C4-2B (cell line): ENCODE results near the gene KIR2DL1.
"Not testable (repeated sequence)": the region's sequence is repeated elsewhere in the genome, so short reads cannot be mapped to it uniquely, and the experiment has no call there.

Source experiments
- H3K27ac ChIP-seq: fragments of 450-650 bp; 2 replicates; pipeline ENCODE4 v1.5.1; 2017
- ZFX ChIP-seq: fragments of 450-650 bp; IDR thresholded peaks from 2 replicates; pipeline ENCODE4 v1.6.1; 2017
- TF ChIP-seq, protein P1 (sequence below): fragments of 450-650 bp; conservative IDR thresholded peaks from 2 replicates; pipeline ENCODE4 v1.5.1; 2017; ENCODE audit warnings: mild to moderate bottlenecking

Gene KIR2DL1

DNA sequence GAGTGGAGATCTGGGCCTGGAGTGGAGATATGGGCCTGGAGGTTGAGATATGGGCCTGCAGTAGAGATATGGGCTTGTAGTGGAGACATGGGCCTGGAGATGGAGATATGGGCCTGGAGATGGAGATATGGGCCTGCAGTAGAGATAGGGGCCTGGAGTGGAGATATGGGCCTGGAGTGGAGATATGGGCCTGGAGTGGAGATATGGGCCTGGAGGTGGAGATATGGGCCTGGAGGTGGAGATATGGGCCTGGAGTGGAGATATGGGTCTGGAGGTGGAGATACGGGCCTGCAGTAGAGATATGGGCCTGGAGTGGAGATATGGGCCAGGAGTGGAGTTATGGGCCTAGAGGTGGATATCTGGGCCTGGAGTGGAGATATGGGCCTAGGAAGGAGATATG is 30.9 kb upstream of the KIR2DL1 start:
- TF ChIP-seq, protein P1, sequence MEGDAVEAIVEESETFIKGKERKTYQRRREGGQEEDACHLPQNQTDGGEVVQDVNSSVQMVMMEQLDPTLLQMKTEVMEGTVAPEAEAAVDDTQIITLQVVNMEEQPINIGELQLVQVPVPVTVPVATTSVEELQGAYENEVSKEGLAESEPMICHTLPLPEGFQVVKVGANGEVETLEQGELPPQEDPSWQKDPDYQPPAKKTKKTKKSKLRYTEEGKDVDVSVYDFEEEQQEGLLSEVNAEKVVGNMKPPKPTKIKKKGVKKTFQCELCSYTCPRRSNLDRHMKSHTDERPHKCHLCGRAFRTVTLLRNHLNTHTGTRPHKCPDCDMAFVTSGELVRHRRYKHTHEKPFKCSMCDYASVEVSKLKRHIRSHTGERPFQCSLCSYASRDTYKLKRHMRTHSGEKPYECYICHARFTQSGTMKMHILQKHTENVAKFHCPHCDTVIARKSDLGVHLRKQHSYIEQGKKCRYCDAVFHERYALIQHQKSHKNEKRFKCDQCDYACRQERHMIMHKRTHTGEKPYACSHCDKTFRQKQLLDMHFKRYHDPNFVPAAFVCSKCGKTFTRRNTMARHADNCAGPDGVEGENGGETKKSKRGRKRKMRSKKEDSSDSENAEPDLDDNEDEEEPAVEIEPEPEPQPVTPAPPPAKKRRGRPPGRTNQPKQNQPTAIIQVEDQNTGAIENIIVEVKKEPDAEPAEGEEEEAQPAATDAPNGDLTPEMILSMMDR: no peak
- TF ChIP-seq ZFX: no peak
- no peak overlapping the region for H3K27ac ChIP-seq

DNA sequence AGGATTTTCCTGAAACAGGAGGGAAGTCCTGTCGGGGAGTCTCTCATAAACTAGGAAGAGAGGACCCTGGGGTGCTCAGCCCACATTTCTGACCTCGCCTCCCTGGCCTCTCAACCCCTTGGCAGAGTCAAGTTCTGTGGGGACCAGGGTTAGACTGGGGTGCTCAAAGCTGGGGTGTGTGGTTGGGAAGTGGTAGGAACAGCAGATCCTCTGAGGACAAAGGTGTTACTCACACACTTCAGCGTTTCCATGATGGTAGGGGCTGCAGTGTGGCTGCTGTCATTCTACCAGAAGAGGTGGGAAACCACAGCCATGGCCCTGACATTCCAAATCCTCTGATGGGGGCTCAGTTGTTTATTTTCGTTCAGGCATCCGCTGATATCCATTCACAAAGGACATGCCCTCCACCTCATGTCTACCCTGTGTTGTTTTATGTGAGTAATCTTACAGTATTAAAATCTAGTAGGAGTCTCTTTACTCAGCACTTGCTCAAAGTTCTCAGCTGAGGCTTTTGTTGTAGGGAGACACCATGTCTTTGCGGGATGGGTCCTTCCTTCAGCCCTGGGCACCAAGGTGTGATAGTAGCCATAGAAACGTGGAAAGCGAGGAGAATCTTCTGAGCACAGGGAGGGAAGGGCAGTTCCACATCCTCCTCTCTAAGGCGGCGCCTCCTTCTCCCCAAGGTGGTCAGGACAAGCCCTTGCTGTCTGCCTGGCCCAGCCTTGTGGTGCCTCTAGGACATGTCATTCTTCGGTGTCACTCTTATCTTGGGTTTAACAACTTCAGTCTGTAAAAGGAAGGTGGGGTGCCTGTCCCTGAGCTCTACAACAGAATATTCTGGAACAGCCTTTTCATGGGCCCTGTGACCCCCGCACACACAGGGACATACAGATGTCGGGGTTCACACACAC is 29.8 kb upstream of the KIR2DL1 start:
- TF ChIP-seq, protein P1: no peak
- no peak for TF ChIP-seq ZFX
- H3K27ac ChIP-seq: no peak overlapping the region

DNA sequence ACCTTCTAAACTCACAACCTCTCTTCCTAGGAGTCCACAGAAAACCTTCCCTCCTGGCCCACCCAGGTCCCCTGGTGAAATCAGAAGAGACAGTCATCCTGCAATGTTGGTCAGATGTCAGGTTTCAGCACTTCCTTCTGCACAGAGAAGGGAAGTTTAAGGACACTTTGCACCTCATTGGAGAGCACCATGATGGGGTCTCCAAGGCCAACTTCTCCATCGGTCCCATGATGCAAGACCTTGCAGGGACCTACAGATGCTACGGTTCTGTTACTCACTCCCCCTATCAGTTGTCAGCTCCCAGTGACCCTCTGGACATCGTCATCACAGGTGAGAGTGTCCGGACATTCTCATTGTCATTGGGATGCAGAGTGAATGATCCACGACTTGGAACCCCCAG is 27.6 kb upstream of the KIR2DL1 start:
- not testable (repeated sequence) for H3K27ac ChIP-seq

DNA sequence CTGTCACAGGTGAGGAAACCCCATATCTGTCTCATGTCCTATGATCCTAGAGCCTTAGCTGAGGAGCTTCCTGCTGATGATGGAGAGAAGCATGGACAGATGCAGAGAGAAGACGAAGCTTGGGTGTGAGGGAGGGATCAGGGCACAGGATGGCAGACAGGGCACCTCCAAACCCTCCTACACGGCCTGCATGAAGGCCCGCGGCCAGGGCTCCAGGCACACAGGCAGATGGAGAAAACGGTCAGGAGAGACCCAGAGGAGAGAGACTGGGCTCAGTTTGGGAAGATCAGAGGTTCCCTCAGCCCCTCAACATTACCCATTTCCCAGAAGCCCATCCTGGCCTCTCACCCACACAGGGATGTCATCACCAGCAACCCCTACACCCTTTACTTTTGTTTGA is 25.5 kb upstream of the KIR2DL1 start:
- not testable (repeated sequence) for H3K27ac ChIP-seq

DNA sequence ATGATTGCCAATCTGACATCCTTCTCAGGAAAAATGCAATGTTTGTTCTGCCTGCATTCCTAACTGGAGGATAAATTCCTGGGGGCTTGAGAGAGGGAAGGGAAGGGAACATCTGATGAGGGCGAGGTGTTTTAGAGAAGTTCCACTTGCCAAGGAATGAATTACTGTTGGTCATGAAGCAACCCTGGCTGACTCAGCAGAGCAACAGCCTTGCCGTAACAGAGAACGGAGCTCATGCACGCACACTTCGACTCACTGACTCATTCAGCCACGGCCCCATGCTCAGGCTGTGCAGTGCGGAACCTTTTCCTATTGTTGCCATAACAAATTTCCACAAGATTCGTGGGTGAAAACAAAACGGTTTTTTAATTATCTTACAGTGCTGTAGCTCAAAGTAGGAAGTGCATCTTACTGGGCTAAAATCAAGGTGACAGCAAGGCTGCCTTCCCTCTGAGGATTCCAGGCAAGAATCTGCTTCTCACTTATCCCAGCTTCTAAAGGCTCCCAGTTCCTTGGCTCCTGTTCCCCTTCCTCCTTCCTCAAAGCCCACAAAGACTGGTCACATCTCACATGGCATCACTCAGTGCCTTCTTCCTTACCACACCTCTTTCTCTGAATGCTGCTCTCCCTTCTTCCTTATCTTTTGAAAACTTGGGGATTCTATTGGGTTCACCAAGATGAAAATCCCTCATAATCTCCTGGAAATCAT is 21.8 kb upstream of the KIR2DL1 start:
- H3K27ac ChIP-seq: not testable (repeated sequence)

DNA sequence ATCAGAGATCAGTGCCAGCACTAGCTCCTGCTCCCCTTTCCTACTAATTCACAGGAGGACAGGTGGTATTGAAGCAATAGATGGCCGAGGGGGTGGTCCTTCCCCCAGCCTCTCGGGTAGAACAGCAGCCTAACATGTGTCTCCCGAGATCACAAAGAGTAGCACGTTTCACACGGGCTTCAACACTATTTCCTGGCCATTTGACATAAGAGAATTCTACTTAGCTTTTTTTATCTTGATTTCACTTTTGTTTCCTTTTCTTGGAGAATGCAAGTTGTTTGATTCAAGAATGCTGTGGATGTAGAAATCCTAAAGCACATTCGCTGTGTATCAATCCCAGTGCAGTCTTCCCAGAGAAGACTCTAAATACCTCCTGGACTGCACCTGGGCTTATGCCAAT is 19.3 kb upstream of the KIR2DL1 start:
- H3K27ac ChIP-seq: not testable (repeated sequence)

DNA sequence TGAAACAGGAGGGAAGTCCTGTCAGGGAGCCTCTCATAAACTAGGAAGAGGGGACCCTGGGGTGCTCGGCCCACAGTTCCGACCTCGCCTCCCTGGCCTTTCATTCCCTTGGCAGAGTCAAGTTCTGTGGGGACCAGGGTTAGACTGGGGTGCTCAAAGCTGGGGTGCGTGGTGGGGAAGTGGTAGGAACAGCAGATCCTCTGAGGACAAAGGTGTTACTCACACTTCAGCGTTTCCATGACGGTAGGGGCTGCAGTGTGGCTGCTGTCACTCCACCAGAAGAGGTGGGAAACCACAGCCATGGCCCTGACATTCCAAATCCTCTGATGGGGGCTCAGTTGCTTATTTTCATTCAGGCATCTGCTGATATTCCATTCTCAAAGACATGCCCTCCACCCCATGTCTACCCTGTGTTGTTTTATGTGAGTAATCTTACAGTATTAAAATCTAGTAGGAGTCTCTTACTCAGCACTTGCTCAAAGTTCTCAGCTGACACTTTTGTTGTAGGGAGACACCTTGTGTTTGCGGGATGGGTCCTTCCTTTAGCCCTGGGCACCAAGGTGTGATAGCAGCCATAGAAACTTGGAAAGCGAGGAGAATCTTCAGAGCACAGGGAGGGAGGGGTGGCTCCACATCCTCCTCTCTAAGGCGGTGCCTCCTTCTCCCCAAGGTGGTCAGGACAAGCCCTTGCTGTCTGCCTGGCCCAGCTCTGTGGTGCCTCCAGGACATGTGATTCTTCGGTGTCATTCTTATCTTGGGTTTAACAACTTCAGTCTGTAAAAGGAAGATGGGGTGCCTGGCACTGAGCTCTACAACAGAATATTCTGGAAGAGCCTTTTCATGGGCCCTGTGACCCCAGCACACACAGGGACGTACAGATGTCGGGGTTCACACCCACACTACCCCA is 13.1 kb upstream of the KIR2DL1 start:
- not testable (repeated sequence) for H3K27ac ChIP-seq

DNA sequence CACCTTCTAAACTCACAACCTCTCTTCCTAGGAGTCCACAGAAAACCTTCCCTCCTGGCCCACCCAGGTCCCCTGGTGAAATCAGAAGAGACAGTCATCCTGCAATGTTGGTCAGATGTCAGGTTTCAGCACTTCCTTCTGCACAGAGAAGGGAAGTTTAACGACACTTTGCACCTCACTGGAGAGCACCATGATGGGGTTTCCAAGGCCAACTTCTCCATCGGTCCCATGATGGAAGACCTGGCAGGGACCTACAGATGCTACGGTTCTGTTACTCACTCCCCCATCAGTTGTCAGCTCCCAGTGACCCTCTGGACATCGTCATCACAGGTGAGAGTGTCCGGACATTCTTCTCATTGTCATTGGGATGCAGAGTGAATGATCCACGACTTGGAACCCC is 11.0 kb upstream of the KIR2DL1 start:
- H3K27ac ChIP-seq: not testable (repeated sequence)

DNA sequence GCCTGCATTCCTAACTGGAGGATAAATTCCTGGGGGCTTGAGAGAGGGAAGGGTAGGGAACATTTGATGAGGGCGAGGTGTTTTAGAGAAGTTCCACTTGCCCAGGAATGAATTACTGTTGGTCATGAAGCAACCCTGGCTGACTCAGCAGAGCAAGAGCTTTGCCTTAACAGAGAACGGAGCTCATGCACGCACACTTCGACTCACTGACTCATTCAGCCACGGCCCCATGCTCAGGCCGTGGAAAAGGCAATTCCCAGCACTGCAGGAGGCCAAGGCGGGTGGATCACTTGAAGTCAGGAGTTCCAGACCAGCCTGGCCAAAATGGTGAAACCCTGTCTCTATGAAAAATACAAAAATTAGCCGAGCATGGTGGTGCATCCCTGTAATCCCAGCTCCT is 5.4 kb upstream of the KIR2DL1 start:
- H3K27ac ChIP-seq: not testable (repeated sequence)

DNA sequence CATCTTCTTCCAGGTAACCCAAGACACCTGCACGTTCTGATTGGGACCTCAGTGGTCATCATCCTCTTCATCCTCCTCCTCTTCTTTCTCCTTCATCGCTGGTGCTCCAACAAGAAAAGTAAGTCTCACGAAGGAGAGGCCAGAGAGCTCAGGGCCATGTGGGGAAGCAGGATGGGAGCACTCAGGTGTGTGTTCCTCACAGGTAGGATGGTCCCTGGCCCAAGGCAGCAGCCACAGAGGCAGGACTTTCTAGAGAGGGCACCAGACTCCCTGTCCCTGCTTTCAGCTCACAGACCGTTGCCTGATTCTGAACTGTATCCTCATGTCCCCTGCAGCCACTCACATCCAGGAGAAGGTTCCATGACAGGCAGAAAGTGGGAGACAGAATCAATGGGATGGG is 3.1 kb upstream of the KIR2DL1 start:
- not testable (repeated sequence) for H3K27ac ChIP-seq

DNA sequence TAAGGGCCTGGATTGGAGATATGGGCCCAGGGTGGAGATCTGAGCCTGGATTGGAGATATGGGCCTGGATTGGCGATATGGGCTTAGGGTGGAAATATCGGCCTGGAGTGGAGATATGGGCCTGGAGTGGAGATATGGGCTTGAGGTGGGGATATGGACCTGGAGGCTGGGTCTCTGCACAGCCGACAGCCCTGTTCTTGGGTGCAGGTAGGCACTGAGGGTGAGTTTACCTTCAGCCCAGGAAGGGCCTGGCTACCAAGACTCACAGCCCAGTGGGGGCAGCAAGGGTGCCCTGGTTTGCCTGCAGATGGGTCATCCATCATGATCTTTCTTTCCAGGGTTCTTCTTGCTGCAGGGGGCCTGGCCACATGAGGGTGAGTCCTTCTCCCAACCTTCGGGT is 918 bp downstream of the KIR2DL1 start:
- H3K27ac ChIP-seq: not testable (repeated sequence)

DNA sequence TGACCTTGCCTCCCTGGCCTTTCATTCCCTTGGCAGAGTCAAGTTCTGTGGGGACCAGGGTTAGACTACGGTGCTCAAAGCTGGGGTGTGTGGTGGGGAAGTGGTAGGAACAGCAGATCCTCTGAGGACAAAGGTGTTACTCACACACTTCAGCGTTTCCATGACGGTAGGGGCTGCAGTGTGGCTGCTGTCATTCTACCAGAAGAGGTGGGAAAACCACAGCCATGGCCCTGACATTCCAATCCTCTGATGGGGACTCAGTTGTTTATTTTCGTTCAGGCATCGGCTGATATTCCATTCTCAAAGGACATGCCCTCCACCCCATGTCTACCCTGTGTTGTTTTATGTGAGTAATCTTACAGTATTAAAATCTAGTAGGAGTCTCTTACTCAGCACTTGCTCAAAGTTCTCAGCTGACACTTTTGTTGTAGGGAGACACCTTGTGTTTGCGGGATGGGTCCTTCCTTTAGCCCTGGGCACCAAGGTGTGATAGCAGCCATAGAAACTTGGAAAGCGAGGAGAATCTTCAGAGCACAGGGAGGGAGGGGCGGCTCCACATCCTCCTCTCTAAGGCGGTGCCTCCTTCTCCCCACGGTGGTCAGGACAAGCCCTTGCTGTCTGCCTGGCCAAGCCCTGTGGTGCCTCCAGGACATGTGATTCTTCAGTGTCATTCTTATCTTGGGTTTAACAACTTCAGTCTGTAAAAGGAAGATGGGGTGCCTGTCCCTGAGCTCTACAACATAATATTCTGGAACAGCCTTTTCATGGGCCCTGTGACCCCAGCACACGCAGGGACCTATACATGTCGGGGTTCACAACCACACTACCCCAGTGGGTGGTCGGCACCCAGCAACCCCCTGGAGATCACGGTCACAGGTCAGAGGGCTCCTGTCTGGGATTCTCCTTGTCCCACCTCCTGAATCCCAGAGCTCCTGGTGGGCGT is 1.7 kb downstream of the KIR2DL1 start:
- H3K27ac ChIP-seq: not testable (repeated sequence)

DNA sequence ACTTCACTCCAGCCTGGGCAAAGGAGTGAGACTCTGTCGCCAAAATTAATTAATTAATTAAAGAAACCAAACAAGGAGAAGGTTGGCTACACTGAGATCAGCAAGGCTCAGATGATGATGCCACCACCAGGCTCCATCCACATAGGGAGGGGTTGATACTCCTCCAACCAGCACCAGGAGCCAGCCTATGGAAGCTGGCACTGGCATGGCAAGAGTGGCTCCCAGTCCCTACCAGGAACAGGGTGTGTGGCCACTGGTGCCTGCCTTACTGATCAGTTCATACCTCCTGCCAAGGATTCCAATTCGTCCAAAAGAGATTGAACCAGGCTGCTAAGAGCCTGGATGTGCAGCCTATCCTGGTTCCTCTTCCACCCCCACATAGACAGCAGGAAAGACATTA is 3.1 kb downstream of the KIR2DL1 start:
- not testable (repeated sequence) for H3K27ac ChIP-seq

DNA sequence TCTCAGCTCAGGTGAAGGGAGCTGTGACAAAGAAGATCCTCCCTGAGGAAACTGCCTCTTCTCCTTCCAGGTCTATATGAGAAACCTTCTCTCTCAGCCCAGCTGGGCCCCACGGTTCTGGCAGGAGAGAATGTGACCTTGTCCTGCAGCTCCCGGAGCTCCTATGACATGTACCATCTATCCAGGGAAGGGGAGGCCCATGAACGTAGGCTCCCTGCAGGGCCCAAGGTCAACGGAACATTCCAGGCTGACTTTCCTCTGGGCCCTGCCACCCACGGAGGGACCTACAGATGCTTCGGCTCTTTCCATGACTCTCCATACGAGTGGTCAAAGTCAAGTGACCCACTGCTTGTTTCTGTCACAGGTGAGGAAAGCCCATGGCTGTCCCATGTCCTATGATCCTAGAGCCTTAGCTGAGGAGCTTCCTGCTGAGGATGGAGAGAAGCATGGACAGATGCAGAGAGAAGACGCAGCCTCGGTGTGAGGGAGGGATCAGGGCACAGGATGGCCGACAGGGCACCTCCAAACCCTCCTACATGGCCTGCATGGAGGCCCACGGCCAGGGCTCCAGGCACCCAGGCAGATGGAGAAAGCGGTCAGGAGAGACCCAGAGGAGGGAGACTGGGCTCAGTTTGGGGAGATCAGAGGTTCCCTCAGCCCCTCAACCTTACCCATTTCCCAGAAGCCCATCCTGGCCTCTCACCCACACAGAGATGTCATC is 5.7 kb downstream of the KIR2DL1 start:
- not testable (repeated sequence) for H3K27ac ChIP-seq

DNA sequence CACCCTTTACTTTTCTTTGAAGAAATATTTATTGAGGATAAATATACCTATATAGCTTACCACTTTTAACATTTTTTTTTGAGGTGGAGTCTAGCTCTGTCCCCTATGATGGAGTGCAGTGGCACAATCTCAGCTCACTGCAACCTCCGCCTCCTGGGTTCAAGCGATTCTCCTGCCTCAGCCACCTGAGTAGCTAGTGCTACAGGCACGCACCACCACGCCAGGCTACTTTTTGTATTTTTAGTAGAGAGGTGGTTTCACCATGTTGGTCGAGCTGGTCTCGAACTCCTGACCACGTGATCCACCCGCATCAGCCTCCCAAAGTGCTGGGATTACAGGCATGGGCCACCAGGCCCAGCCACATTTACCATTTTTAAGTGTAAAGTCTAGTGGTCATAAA is 6.2 kb downstream of the KIR2DL1 start:
- not testable (repeated sequence) for H3K27ac ChIP-seq

DNA sequence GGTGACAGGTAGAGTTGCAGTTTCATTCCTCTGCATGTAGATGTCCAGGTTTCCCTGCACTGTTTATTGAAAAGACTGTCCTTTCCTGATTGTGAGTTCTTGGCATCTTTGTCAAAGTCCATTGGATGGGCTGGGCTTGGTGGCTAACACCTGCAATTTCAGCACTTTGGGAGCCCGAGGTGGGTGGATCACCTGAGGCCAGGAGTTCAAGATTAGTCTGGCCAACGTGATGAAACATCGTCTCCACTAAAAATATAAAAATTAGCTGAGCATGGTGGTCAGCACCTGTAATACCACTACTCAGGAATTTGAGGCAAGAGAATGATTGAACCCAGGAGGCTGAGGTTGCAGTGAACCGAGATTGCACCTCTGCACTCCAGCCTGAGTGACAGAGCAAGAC is 8.3 kb downstream of the KIR2DL1 start:
- not testable (repeated sequence) for H3K27ac ChIP-seq

DNA sequence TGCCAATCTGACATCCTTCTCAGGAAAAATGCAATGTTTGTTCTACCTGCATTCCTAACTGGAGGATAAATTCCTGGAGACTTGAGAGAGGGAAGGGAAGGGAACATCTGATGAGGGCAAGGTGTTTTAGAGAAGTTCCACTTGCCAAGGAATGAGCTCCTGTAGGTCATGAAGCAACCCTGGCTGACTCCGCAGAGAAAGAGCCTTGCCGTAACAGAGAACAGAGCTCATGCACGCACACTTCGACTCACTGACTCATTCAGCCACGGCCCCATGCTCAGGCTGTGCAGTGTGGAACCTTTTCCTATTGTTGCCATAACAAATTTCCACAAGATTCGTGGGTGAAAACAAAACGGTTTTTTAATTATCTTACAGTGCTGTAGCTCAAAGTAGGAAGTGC is 9.3 kb downstream of the KIR2DL1 start:
- H3K27ac ChIP-seq: not testable (repeated sequence)
